Bronchial epithelial cell (primary cell): ENCODE results near the gene ZFTA. TPM values are rescaled to one million over a fixed set of nuclear protein-coding genes. Genes with fewer than 3 reads are reported as not detected.

Experiments
- DNase-seq: peaks from one replicate; pipeline ENCODE4 v3.0.0-alpha.2; 2010; ENCODE audit warnings: low read depth
- FAIRE-seq: peaks from 2 replicates; lab custom pipeline; 2011; peaks lifted over from hg19 to GRCh38; lab: Jason Lieb, UNC
- H3K27me3 ChIP-seq: 2 replicates; pipeline ENCODE4 v1.5.1; 2011; ENCODE audit warnings: low read length; ENCODE audit not compliant: control insufficient read depth, insufficient read depth
- H3K36me3 ChIP-seq: 2 replicates; pipeline ENCODE4 v1.5.1; 2011; ENCODE audit warnings: low read length; ENCODE audit not compliant: control insufficient read depth, insufficient read depth
- H3K4me3 ChIP-seq: 2 replicates; pipeline ENCODE4 v1.5.1; 2011; ENCODE audit warnings: mild to moderate bottlenecking, low read depth, low read length, control low read depth
- CTCF ChIP-seq: IDR thresholded peaks from 2 replicates; pipeline ENCODE4 v1.5.1; 2011; ENCODE audit warnings: mild to moderate bottlenecking, moderate library complexity, low read length, control low read depth, inconsistent platforms; ENCODE audit not compliant: insufficient read depth, severe bottlenecking
- total RNA-seq: library from RNA; depleted of rRNA; stranded (reverse); fragments of >200 nt; gene quantifications from 2 replicates; pipeline ENCODE4 v1.2.1, GENCODE V29; 2014

Gene ZFTA
- total RNA-seq, 1 donor from 2014 or later, result 2.9 TPM

DNA sequence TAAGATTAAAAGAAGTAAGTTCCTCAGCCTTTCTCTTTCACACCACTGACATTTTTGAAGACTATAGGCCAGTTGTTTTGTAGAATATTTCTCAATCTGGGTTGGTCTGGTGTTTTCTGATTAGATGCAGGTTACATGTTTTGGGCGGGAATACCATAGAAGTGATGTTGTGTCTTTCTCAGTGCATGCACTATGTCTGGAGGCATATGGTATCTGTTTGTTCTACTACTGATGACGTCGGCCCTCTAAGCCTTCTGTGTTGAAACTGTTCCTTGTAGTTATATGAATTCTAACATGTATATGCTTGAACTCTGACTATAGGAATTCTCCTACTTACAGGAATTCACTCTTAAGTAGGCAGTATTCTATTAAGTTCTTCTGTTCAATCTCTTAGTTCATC is 21.6 kb downstream of the ZFTA start:
- no peak for TF ChIP-seq CTCF
- no peaks in the 10 kb centered on the region for H3K27me3 ChIP-seq
- DNase-seq, result peak; percentile 70
- H3K4me3 ChIP-seq, result no peak overlapping the region
- H3K36me3 ChIP-seq, result peaks cover 6% of the 10 kb centered on the region
- no peak for FAIRE-seq

- peak; percentile 24 for TF ChIP-seq CTCF
- DNase-seq, result peak; percentile 33
- Histone ChIP-seq H3K36me3 (peaks cover 4% of the 10 kb centered on the region), H3K27me3 (no peaks in the 10 kb centered on the region), H3K4me3 (no peak overlapping the region)
- FAIRE-seq, result no peak
Observed at GRCh38 chr11:63745304-63746170, 23.0 kb downstream of the ZFTA start.

DNA sequence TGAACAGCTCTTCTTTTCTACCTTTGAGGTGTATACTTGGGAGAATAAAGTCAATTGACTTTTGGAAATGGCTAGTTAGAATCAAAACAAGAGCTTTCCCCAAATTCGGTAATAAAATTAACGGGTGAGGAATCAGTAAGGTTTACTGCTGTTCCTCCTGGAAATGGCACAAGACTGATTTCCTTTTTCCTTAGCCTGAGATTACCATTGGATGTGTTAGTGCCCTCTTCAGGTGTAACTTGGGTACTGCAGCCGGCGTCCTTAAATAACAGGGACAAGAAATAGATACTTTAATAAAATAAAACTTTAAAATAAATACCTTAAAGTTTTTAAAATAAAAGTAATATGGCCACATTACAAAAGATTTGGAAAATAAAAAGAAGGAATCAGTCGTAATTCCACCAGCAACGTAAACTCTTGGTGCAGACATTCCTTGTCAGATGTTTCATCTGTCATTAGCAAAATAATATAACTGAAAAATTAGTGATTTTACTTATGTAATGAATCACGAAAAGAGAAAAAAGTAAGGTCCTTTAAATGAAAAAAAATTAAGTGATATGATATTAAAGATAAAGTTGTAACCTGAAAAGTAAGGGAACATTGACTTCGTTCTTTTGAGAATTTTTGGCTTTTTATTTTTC is 29.7 kb downstream of the ZFTA start:
- Histone ChIP-seq H3K27me3 (no peaks in the 10 kb centered on the region), H3K36me3 (no peaks in the 10 kb centered on the region), H3K4me3 (no peak overlapping the region)
- TF ChIP-seq CTCF, result peak; percentile 62
- peak; percentile 80 for DNase-seq
- FAIRE-seq, result no peak

DNA sequence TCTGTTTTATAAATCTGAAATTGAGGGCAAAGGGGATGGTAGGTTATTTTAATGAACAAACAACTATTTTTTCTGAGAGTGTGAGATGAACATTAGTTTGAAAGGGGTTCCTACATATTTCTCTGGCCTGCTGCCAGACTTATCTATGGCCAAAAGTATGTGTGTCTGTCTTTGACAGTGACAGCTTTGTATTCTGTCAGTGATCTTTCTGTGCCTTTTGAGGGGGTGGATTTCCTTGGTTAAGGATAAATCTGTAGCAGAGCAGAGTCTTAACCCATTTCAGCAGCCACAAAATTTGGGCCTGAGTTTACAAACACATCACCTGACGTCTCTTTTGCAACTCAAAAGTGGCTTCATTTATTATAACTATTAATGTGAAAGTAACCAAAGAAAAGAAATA is 30.9 kb downstream of the ZFTA start:
- no peak for DNase-seq
- Histone ChIP-seq H3K36me3 (no peaks in the 10 kb centered on the region), H3K27me3 (no peaks in the 10 kb centered on the region), H3K4me3 (no peak overlapping the region)
- no peak for FAIRE-seq
- no peak for TF ChIP-seq CTCF

- no peaks in the 10 kb centered on the region for H3K27me3 ChIP-seq
- H3K4me3 ChIP-seq, result no peak overlapping the region
- no peak for DNase-seq
- no peak for FAIRE-seq
- H3K36me3 ChIP-seq, result no peaks in the 10 kb centered on the region
- TF ChIP-seq CTCF, result no peak
Observed at GRCh38 chr11:63736864-63737263, 31.7 kb downstream of the ZFTA start.
